ENCODE measurements around the gene PLRG1. TPM values are rescaled to one million over a fixed set of nuclear protein-coding genes. Genes with fewer than 3 reads are reported as not detected.

PLRG1 gene
- polyA plus RNA-seq, 1 donor, result 69.3 TPM

Other genes with a start within 250 kb of the PLRG1 start
- gene DCHS2, start 58.6 kb downstream of the PLRG1 start, polyA plus RNA-seq, result 1.2 TPM
- gene FGB, start 12.6 kb upstream of the PLRG1 start, polyA plus RNA-seq, result 213 TPM
- gene FGA, start 40.3 kb upstream of the PLRG1 start, polyA plus RNA-seq, result 23.0 TPM
- gene FGG, start 62.3 kb upstream of the PLRG1 start, polyA plus RNA-seq, result 40.5 TPM
- gene LRAT, start 193.6 kb upstream of the PLRG1 start, polyA plus RNA-seq, result 1.6 TPM
- gene RBM46, start 230.9 kb upstream of the PLRG1 start, polyA plus RNA-seq, result 0.06 TPM